Stimulated activated memory B cell treated with anti-CD40 and anti-IgM and Interleukin-4, amounts not matched to agents 10 μg/mL and 1 μg/mL and 100 μg/mL, for 72 hours (primary cell): ENCODE results near the gene PFKP.

Experiments
- ATAC-seq: fragments of 150-1000 bp; cut with Tn5 transposase; 2 replicates; pipeline ENCODE4 v1.10.0; 2021
- H3K27ac Mint-ChIP-seq: one replicate; pipeline ENCODE4 v1.8.0; 2022; ENCODE audit warnings: mild to moderate bottlenecking, mixed read lengths
- H3K27me3 Mint-ChIP-seq: one replicate; pipeline ENCODE4 v1.8.0; 2022; ENCODE audit warnings: mixed read lengths
- H3K36me3 Mint-ChIP-seq: one replicate; pipeline ENCODE4 v1.8.0; 2022; ENCODE audit warnings: mixed read lengths
- H3K4me1 Mint-ChIP-seq: one replicate; pipeline ENCODE4 v1.8.0; 2022; ENCODE audit warnings: mixed read lengths
- H3K4me3 Mint-ChIP-seq: one replicate; pipeline ENCODE4 v1.8.0; 2022; ENCODE audit warnings: mild to moderate bottlenecking, moderate library complexity, mixed read lengths
- H3K9me3 Mint-ChIP-seq: one replicate; pipeline ENCODE4 v1.8.0; 2022; ENCODE audit warnings: mixed read lengths

The PFKP gene

GRCh38 chr10:3067118-3067858, at the start of gene PFKP:
Gene PFKP, plus strand, starts transcription at chr10:3067548. Its CDS starts 48 bp downstream, at chr10:3067596.
- peak; percentile 68 for ATAC-seq
- peaks cover 24% of the 10 kb centered on the region for H3K36me3 Mint-ChIP-seq
- peaks cover 39% of the 10 kb centered on the region for H3K4me1 Mint-ChIP-seq
- H3K9me3 Mint-ChIP-seq: no peaks in the 10 kb centered on the region
- H3K4me3 Mint-ChIP-seq: peak within 1 kb of the TSS; percentile 96
- peak within 1 kb of the TSS; percentile 89 for H3K27ac Mint-ChIP-seq
- no peaks in the 10 kb centered on the region for H3K27me3 Mint-ChIP-seq

DNA sequence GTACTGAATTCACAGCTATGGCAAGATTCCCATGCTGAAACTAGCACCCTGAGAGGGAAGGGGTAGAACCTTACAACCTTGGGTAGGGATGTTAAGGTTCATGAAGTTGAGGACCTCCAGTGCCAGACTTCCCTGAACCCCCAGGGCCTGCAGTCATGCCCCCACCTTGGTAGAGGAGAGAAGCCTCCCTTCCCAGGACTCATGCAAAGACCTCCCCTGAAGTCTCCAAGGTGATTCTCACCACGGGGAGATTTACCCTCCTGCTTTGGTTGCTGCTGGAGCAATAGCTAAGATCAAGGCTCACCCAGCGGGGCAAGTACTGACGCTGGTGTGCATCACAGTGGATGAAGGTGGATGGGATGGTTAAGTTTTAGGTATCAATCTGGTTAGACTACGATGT, 49.1 kb upstream of the PFKP start:
- peaks cover 56% of the 10 kb centered on the region for H3K27me3 Mint-ChIP-seq
- ATAC-seq: no peak

DNA sequence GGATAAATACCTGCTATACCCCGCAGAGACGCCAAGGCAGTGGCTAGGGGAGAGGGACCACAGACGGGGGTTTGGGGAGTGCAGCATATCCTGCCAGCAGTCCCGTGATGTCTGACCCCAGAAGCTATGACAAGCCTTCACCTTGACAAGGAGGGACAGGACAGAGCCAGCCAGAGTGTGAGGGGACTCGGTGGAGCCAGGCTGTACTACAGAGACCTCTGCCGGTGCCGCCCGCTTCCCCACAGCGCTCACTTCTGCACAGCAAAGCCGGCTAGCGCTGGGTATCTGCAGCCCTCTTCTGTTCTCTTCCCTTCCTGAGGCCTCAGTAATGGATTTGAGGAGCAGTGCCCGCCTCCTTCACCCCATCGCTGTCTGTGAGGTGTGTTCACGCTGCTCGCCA, 47.0 kb upstream of the PFKP start:
- Mint-ChIP-seq H3K36me3 (peaks cover 4% of the 10 kb centered on the region), H3K4me3 (no peak overlapping the region), H3K4me1 (no peaks in the 10 kb centered on the region), H3K27ac (no peak overlapping the region), H3K27me3 (peaks cover 50% of the 10 kb centered on the region), H3K9me3 (peaks cover 6% of the 10 kb centered on the region)
- peak; percentile 41 for ATAC-seq

More for the DNA sequence above, 49.1 kb upstream of the PFKP start:
- Mint-ChIP-seq H3K27ac (no peak overlapping the region), H3K4me3 (no peak overlapping the region), H3K36me3 (peaks cover 2% of the 10 kb centered on the region), H3K9me3 (peaks cover 6% of the 10 kb centered on the region), H3K4me1 (no peaks in the 10 kb centered on the region)

DNA sequence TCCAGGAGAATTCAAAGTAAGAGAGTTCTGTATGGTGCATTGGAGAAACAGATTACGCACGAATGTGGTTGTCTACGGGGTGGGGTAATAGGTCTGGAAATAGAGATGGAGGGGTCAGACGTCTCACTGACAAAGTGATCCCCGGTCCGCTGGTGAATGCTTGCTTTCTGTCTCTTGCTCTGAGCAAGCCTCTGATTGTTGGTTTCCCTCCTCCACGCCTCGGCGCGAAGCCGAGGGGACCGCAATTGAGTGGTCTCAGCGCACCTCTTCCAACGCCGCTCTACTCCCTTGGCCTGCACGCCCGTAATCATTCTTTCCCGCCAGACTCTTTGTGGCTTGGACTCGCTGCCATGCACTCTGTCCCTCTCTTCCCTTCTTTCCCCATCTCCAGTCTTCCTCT, 46.5 kb upstream of the PFKP start:
- Mint-ChIP-seq H3K36me3 (peaks cover 4% of the 10 kb centered on the region), H3K27me3 (peaks cover 48% of the 10 kb centered on the region), H3K9me3 (peaks cover 6% of the 10 kb centered on the region), H3K4me3 (no peak overlapping the region), H3K27ac (no peak overlapping the region), H3K4me1 (no peaks in the 10 kb centered on the region)
- no peak for ATAC-seq

DNA sequence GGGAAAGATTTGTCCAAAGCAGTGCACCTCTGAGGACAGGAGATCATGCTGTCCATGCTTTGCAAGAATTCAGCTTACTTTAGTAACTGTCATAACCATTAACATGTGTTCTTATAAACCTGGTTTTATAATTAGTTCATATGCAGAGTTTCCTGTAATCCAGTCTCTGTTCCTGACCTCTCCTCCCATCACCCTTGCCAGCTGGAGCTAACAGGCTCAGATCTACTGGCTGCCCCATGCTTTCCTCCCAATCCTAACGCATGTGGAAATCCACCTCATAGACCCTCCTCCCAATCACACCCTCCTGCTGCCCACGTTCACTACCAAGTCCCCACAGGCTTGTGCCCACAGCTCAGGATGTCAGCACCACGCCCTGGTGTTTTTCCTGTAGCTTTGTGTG, 45.3 kb upstream of the PFKP start:
- Mint-ChIP-seq H3K27ac (no peak overlapping the region), H3K4me3 (no peak overlapping the region), H3K27me3 (peaks cover 59% of the 10 kb centered on the region), H3K4me1 (no peaks in the 10 kb centered on the region), H3K9me3 (peaks cover 6% of the 10 kb centered on the region), H3K36me3 (peaks cover 4% of the 10 kb centered on the region)
- no peak for ATAC-seq

DNA sequence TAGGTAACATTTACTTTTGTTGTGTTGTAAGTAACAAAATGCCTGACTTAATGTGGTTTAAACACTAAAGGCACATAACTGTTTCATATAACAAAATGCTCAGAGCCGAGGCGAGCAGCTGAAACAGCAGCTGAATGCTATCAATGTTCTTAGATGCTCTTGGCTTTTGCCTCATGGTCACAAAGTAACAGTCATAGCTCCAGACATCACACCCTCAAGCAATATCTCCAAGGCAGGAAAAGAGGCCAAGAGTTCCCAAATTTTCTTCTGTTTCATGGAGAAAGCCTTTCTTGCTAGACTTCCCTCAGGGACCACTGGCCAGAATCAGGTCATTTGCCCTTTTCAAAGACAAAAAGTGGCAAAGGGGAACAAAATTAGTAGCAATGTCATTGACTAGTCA, 43.5 kb upstream of the PFKP start:
- H3K4me3 Mint-ChIP-seq: no peak overlapping the region
- ATAC-seq: no peak
- peaks cover 4% of the 10 kb centered on the region for H3K36me3 Mint-ChIP-seq
- peaks cover 72% of the 10 kb centered on the region for H3K27me3 Mint-ChIP-seq
- no peak overlapping the region for H3K27ac Mint-ChIP-seq
- no peaks in the 10 kb centered on the region for H3K4me1 Mint-ChIP-seq
- H3K9me3 Mint-ChIP-seq: peaks cover 6% of the 10 kb centered on the region

GRCh38 chr10:3025026-3025683, 42.2 kb upstream of the PFKP start:
- peaks cover 4% of the 10 kb centered on the region for H3K36me3 Mint-ChIP-seq
- no peak overlapping the region for H3K27ac Mint-ChIP-seq
- H3K4me3 Mint-ChIP-seq: no peak overlapping the region
- H3K4me1 Mint-ChIP-seq: no peaks in the 10 kb centered on the region
- ATAC-seq: no peak
- H3K9me3 Mint-ChIP-seq: peaks cover 6% of the 10 kb centered on the region
- peaks cover 79% of the 10 kb centered on the region for H3K27me3 Mint-ChIP-seq

- ATAC-seq: no peak
- no peak overlapping the region for H3K27ac Mint-ChIP-seq
- H3K4me3 Mint-ChIP-seq: no peak overlapping the region
- peaks cover 52% of the 10 kb centered on the region for H3K27me3 Mint-ChIP-seq
- peaks cover 6% of the 10 kb centered on the region for H3K9me3 Mint-ChIP-seq
- H3K36me3 Mint-ChIP-seq: peaks cover 4% of the 10 kb centered on the region
- H3K4me1 Mint-ChIP-seq: no peaks in the 10 kb centered on the region
Observed at GRCh38 chr10:3027866-3028265, 39.5 kb upstream of the PFKP start.

GRCh38 chr10:3028441-3028840, 38.9 kb upstream of the PFKP start:
- Mint-ChIP-seq H3K27me3 (peaks cover 46% of the 10 kb centered on the region), H3K36me3 (no peaks in the 10 kb centered on the region), H3K4me1 (no peaks in the 10 kb centered on the region), H3K27ac (no peak overlapping the region), H3K4me3 (no peak overlapping the region), H3K9me3 (peaks cover 2% of the 10 kb centered on the region)
- no peak for ATAC-seq

DNA sequence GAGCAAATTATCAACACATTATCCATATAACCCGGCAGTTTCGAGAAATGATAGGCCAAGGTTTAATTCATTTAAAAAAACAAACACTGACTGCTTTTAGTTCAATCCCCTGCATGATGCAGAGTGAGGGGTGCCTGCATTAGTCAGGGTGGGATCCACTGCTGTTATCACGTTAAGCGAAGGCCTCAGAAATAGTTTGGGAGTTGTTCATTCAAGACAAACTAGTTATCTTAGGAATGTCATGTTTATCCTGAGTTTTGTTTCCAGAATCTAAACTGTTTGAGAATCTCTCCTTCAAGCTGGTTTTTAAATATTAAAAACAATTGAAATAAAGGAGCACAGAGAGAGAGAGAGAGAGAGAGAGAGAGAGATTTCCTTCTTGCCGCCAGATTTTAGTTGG, 36.6 kb upstream of the PFKP start:
- peaks cover 6% of the 10 kb centered on the region for H3K9me3 Mint-ChIP-seq
- H3K4me1 Mint-ChIP-seq: peaks cover 22% of the 10 kb centered on the region
- H3K36me3 Mint-ChIP-seq: no peaks in the 10 kb centered on the region
- no peak for ATAC-seq
- no peak overlapping the region for H3K27ac Mint-ChIP-seq
- peaks cover 32% of the 10 kb centered on the region for H3K27me3 Mint-ChIP-seq
- no peak overlapping the region for H3K4me3 Mint-ChIP-seq

GRCh38 chr10:3031490-3031889, 35.9 kb upstream of the PFKP start:
- ATAC-seq: no peak
- H3K27ac Mint-ChIP-seq: no peak overlapping the region
- no peak overlapping the region for H3K4me3 Mint-ChIP-seq
- H3K9me3 Mint-ChIP-seq: peaks cover 6% of the 10 kb centered on the region
- peaks cover 25% of the 10 kb centered on the region for H3K27me3 Mint-ChIP-seq
- H3K4me1 Mint-ChIP-seq: peaks cover 30% of the 10 kb centered on the region
- H3K36me3 Mint-ChIP-seq: no peaks in the 10 kb centered on the region

GRCh38 chr10:3033925-3034324, 33.4 kb upstream of the PFKP start:
- peak overlapping the region; percentile 76 for H3K27ac Mint-ChIP-seq
- peaks cover 10% of the 10 kb centered on the region for H3K36me3 Mint-ChIP-seq
- no peak overlapping the region for H3K4me3 Mint-ChIP-seq
- peaks cover 40% of the 10 kb centered on the region for H3K4me1 Mint-ChIP-seq
- H3K9me3 Mint-ChIP-seq: peaks cover 13% of the 10 kb centered on the region
- no peak for ATAC-seq
- peaks cover 7% of the 10 kb centered on the region for H3K27me3 Mint-ChIP-seq

DNA sequence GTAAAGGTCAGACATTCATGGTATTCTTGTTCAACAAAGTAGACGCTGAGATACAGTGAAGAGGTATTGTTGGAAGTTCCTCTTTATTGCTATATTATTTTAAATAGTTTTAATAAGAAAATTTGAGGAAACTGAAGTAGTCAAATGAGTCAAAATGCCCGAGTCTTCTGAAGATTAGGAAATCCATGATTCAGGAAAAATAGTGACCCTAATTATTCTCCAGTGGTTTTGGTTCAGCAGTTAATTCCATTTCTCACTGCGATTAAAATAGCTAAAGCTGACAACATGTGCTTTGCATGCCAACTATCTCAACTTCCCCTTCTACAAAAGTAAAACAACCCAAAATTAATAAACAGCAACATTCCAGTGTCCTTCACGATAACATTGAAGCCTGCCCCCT, 32.7 kb upstream of the PFKP start:
- peak overlapping the region; percentile 76 for H3K27ac Mint-ChIP-seq
- H3K4me1 Mint-ChIP-seq: peaks cover 40% of the 10 kb centered on the region
- H3K27me3 Mint-ChIP-seq: peaks cover 2% of the 10 kb centered on the region
- peaks cover 13% of the 10 kb centered on the region for H3K9me3 Mint-ChIP-seq
- no peak overlapping the region for H3K4me3 Mint-ChIP-seq
- ATAC-seq: no peak
- peaks cover 10% of the 10 kb centered on the region for H3K36me3 Mint-ChIP-seq

DNA sequence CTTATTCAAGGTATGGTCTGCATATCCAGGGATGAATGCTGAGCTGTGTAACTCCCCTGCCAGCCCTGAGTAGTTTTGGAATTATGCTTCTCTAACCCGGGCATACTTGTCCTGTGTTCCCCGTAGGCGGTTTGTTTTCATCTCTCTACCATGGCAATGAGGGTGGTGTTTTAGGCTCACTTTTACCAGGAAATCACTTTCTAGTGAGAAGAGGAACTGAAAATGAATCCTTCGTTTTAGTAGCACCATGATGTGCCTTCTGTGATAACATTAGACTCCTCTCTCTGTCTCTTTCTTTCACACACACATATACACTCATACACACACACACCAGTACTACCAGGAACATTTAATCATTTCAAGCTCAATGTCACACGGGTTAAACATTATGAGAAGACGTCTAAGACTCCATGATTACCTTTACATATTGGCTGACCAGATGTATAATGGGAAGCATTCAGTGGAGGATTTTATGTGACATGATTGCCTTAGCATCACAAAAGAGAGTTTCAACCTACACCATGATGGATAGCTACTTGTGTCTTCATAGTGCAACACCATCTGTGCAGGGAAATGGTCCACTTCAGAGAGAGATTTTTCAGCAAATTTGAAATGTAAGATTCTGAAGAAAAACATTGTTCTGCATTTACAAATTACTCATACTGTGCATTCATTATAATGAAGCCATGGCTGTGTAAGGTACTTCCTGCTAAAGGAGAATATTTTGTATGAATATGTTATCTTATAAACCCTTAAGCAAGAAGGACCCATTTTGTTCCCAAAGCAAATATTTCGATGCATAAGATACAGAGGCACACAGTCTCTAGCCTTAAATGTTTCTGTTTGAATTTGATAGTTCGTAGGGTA, 31.0 kb upstream of the PFKP start:
- H3K27ac Mint-ChIP-seq: peak overlapping the region; percentile 76
- peak; percentile 96 for ATAC-seq
- H3K9me3 Mint-ChIP-seq: peaks cover 15% of the 10 kb centered on the region
- H3K4me1 Mint-ChIP-seq: peaks cover 49% of the 10 kb centered on the region
- peak overlapping the region; percentile 1 for H3K4me3 Mint-ChIP-seq
- H3K27me3 Mint-ChIP-seq: no peaks in the 10 kb centered on the region
- peaks cover 21% of the 10 kb centered on the region for H3K36me3 Mint-ChIP-seq

DNA sequence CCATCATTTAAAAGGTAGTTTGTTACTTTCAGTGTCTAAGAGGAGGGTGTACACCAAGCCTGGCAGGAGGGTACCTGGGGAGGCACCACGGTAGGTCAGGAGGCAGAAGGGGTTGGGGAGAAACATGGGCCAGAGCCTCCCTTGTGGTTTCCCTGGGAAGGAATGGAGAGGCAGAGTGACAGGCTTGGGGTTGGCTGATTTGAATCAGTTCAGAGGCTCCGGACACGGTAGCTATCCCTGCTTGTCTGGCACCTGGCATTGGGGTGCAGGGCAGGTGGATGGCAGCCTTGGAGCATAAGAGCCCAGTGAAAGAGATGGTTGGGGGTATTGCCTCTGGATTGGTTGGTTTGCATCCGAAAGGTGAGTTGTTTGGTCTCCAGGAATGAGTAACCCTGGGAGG, 30.2 kb upstream of the PFKP start:
- peaks cover 21% of the 10 kb centered on the region for H3K36me3 Mint-ChIP-seq
- ATAC-seq: no peak
- no peaks in the 10 kb centered on the region for H3K27me3 Mint-ChIP-seq
- peaks cover 49% of the 10 kb centered on the region for H3K4me1 Mint-ChIP-seq
- peak overlapping the region; percentile 76 for H3K27ac Mint-ChIP-seq
- H3K9me3 Mint-ChIP-seq: peaks cover 15% of the 10 kb centered on the region
- H3K4me3 Mint-ChIP-seq: peak overlapping the region; percentile 10
